AG08396 (cell line): Measurements from ENCODE around the gene ARHGEF11.
A peak's percentile ranks its signal among the peaks of the same experiment; 100 is the strongest.

ENCODE experiments used
- DNase-seq: peaks from one replicate; pipeline ENCODE4 v3.0.0; 2012; ENCODE audit warnings: low spot score, mixed read lengths

Gene ARHGEF11

DNA sequence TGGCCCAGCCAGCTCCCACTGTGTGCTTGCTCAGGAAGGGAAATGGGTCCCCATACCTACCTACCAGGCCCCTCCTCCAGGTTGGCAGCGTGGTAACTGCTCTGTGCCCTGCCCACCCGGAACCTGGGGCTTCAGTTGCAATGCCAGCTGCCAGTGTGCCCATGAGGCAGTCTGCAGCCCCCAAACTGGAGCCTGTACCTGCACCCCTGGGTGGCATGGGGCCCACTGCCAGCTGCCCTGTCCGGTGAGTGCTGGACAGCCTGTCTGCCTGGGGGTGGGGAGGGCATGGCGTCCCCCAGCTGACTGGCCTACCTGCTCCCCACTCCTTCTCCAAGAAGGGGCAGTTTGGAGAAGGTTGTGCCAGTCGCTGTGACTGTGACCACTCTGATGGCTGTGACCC is 135.9 kb downstream of the ARHGEF11 start:
- no peak for DNase-seq

DNA sequence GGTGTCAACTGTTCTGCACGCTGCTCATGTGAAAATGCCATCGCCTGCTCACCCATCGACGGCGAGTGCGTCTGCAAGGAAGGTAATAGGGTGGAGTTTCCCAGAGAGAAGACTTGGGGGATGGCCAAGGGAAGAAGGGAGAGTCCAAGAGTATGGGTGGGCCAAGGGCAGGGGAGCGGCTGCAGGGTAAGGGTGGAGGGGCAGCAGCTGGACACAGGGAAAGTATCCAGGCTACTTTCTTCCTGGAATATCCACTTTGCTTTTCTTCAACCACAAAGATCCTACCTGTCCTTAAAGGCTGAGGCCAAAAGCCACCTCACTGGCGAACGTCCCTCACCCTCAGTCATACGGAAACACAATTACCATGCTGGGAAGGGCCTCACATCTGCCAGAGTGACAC is 136.6 kb downstream of the ARHGEF11 start:
- no peak for DNase-seq

GRCh38 chr1:156908541-156908940 is 137.0 kb downstream of the ARHGEF11 start:
- no peak for DNase-seq

GRCh38 chr1:156906206-156906906 is 139.2 kb downstream of the ARHGEF11 start:
- DNase-seq: no peak

- no peak for DNase-seq
Measured at GRCh38 chr1:156905651-156906050, 139.9 kb downstream of the ARHGEF11 start.

- no peak for DNase-seq
Measured at GRCh38 chr1:156905176-156905575, 140.4 kb downstream of the ARHGEF11 start.

DNA sequence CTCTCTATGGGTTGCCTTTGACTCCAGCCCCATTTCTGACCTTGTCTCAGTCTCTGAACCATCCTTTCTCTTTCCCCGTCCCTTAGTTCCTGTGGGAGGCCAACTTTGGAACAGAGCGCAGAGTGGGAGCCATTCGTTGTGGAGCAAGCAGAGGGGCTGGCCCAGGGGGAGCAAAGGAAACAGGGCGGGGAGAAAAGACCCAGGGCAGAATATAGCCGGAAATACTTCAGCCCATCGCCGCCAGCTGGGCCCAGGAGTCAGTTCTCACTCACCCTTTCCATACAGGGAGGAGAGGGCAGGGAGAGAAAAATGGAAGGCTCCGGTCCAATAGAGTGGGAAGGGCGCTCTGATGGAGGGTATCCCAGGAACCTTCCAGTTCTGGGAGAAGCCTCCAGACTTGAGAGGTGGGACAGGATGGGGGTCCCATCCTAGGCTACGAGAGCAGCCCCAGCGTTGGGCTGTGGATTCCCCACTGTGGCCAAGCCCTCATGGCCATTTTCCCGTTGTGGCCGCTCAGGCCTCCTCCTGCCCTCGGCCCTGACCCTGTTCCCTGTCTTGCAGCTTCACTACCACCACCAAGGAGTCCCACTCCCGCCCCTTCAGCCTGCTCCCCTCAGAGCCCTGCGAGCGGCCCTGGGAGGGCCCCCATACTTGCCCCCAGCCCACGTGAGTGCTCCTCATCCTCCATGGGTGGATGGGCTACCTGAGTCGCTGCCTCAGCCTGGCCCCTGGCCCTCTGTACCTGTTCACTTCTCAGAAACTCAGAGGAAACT is 141.2 kb downstream of the ARHGEF11 start:
- DNase-seq: no peak

DNA sequence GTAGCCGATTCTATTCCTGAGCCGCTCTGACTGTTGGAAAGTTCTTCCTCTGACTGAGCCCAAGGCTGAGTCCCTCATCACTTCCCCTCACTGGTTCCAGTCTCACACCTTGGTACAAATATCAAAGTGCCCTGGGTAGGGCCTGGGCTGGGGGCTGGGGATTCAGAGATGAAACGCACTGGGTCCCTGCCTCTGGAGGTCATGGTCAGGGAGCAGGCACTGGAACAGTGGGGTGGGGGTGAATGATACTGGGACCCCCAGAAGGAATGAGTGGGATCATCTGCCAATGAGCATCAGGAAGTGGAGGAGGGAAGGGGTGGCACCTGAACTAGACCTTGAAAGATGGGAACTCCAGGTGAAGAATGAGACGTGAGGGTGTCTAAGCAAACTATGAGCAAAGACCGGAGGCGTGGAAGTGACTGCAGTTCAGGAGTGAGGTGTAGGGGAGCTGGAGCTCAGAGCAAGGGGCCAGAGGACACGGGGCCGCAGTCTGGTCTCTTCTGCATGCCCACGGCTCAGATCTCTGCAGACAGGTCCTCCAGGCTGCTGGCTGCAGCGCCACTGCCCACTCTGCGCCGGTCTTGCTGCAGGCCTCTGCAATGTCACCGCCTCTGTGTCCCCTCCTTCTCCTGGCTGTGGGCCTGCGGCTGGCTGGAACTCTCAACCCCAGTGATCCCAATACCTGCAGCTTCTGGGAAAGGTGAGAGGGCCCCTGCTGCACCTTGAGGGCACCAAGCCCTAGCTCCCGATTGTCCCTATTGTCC is 142.0 kb downstream of the ARHGEF11 start:
- DNase-seq: no peak

GRCh38 chr1:156901966-156902915 is 143.3 kb downstream of the ARHGEF11 start:
- DNase-seq: no peak

DNA sequence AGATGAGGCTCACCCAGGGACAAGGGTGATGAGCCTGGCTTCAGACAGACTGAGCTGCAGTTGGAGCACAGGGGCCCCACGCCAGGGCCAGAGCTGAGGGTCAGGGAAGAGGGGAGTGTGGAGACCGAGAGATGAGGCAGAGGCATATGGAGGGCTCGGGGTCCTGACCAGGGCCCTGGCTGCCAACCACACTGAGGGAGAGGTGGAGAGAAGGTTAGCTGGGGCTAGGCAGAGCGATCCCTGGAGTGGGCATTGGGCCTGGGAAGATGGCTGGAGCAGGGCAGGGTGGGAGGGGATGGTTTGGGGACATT is 144.0 kb downstream of the ARHGEF11 start:
- DNase-seq: no peak

GRCh38 chr1:156900896-156901589 is 144.5 kb downstream of the ARHGEF11 start:
- DNase-seq: no peak

DNA sequence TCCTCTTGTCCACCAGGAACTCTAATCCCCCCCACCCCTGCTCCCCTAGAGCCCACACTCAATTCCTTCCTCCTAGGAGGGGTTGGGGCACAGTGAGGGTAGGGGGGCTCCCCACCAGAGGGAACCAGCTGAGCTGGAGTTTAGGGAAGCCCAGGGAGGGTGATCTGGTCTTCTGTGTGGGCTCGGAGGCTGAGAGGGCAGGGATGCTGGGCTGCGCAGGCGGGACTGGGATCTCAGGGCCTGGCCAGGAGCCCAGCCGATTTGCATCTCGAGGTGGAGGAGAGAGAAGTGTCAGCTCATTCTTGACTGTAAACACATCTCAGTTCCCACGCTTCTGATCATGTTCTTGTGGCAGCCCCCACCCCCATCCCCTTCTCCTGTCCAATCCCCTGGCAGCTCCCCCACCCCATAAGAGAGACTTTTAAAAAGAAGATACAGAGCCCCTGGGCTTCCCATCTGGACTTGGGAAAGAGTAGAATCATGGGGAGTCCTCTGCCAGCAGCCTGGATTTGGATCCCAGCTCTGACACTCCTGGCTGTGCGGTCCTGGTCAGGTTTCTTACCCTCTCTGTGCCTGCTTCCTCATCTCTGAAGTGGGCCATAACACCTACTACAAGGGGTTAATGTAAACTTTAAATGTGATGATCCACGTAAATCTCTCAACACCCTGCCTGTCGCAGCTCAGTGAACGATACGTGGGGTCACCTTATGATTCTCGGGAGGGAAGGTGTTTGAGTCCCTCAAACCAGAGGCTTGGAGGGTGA is 145.4 kb downstream of the ARHGEF11 start:
- no peak for DNase-seq

GRCh38 chr1:156898971-156899664 is 146.4 kb downstream of the ARHGEF11 start:
- no peak for DNase-seq

DNA sequence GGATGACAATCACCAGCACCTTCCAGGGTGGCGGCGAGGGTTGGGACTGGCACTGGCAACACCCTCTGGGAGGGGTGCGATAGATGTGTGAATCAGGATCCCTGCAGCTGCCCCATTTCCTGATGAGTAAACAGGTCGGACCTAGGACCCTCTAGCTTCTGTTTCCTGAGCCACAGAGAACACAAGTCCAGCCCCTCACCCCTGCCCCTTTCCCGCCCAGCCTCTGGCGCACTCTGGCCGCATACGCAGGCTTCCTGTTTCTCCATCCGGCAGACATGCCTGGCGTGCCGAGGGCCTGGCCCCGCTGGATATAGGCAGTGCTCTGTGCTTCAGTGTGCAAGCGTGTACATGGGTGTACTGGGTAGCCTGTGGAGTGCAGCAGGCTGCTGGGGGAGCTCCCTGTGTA is 147.4 kb downstream of the ARHGEF11 start:
- DNase-seq: no peak

DNA sequence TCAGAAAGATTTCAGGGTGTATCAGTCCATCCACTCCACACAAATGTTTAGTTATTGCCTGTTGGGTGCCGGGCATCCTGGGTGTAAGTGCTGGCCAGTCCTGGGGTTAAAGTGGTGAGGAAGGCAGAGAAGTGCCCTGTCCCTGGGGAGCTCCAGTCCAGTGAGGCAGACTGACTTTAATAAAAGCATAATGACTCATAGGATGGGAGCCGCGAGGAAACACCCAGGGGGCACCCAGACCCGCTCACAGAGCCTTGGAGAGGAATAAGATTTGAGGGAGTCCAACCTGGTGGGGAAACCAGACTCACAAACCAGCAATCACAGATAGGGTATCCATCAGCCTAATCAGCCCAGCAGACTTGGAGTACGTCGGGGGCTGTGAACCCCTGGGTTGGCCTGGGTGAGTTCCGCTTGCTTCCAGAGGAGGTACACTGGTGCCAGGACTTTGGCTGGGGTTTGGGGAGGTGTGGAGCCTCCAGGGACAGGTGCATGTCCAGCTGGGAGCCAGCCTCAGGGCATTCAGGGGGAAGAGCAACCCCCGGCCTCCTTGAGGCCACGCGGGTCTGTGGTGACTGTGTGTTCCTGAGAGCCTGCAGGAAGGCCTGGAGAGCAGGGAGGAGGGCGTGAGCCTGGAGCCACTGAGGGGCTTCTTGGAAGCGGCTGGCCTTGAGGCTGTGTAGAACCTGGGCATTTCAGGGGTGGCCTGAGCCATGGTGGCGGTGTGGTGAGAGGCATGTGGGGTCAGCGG is 148.3 kb downstream of the ARHGEF11 start:
- peak; percentile 58 for DNase-seq

DNA sequence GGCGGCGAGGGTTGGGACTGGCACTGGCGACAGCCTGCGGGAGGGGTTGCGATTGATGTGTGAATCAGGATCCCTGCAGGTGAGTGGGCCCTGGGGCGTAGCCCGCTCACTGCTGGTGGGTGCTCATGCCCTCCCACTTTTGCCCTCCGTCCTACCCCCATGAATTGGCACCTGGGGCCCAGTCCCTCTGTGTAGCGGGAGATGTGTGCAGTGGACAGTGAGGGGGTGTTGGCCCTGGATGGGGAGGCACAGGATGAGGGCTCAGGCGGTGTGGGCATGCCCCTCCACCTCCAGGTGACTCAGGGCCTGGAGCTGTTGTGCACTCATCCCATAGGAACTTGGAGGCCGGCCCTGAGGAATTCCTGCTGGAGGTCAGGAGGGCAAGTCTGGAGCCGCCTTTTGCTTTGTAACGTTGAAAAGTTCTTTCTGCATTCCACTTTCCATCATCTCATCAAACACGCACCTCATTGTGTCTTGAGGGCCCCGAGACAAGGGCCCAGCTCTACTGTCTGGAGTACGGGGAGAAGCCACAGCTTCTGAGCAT is 149.0 kb downstream of the ARHGEF11 start:
- DNase-seq: peak; percentile 94

- no peak for DNase-seq
Measured at GRCh38 chr1:156895927-156896326, 149.6 kb downstream of the ARHGEF11 start.

DNA sequence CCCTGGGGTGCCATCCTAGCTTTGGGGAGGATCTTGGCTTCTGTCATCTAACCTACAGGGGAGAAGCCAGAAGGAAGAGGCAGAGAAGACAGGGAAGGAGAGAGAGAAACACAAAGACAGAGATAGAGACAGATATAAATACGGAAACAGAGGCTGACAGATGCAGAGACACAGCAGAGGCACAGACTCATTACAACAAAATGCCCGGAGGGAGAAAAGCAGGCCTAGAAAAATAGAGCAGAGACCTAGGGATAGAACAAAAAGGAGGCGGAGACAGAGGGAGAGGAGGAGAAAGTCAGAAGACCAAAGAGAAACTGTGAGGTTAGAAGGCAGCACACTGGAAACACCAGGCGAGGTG is 150.1 kb downstream of the ARHGEF11 start:
- DNase-seq: no peak
